K562 (cell line): Measurements from ENCODE around the gene EIF4EBP2.

Experiments used
- DPF2 ChIP-seq: fragments of 450-650 bp; IDR thresholded peaks from 2 replicates; pipeline ENCODE4 v1.6.1; 2016
- ESRRA ChIP-seq: fragments of 450-650 bp; IDR thresholded peaks from 2 replicates; pipeline ENCODE4 v1.6.1; 2014; ENCODE audit warnings: low read depth, mild to moderate bottlenecking, moderate library complexity, borderline replicate concordance
- GABPA ChIP-seq: fragments of 200-800 bp; sonication (Bioruptor generic); conservative IDR thresholded peaks from 2 replicates; pipeline ENCODE4 v1.6.1; 2016; ENCODE audit warnings: low read depth, missing genetic modification characterization, missing compliant biosample characterization
- HDAC8 ChIP-seq: fragments of 450-650 bp; IDR thresholded peaks from 2 replicates; pipeline ENCODE4 v1.6.1; 2016; ENCODE audit warnings: mild to moderate bottlenecking, missing genetic modification characterization, moderate library complexity, missing compliant biosample characterization
- MTA1 ChIP-seq: fragments of 450-650 bp; IDR thresholded peaks from 2 replicates; pipeline ENCODE4 v1.6.1; 2017; ENCODE audit warnings: borderline replicate concordance
- NCOA6 ChIP-seq: fragments of 450-650 bp; IDR thresholded peaks from 2 replicates; pipeline ENCODE4 v1.6.1; 2017; ENCODE audit warnings: mild to moderate bottlenecking
- SMARCA4 ChIP-seq: fragments of 450-650 bp; IDR thresholded peaks from 2 replicates; pipeline ENCODE4 v1.6.1; 2016
- SMC3 ChIP-seq: conservative IDR thresholded peaks from 2 replicates; pipeline ENCODE4 v1.6.1; 2011; ENCODE audit warnings: low read depth, low read length, improper control_type of control experiment; ENCODE audit not compliant: insufficient read depth
- SREBF2 ChIP-seq: sonication (generic); formaldehyde crosslinking; IDR thresholded peaks from 2 replicates; pipeline ENCODE4 v1.4.0; 2020; ENCODE audit warnings: mild to moderate bottlenecking, missing genetic modification reagents
- TAF1 ChIP-seq: IDR thresholded peaks from 2 replicates; pipeline ENCODE4 v1.6.1; 2011; ENCODE audit warnings: mild to moderate bottlenecking, low read length, moderate library complexity; ENCODE audit not compliant: insufficient read depth, control insufficient read depth, severe bottlenecking; ENCODE audit errors: extremely low read depth
- TEAD2 ChIP-seq: fragments of 450-650 bp; IDR thresholded peaks from 2 replicates; pipeline ENCODE4 v1.6.1; 2016; ENCODE audit warnings: missing genetic modification characterization, control low read depth, missing compliant biosample characterization
- ZNF134 ChIP-seq: fragments of 250-450 bp; sonication (Bioruptor Pico); conservative IDR thresholded peaks from 2 replicates; pipeline ENCODE4 v1.4.0; 2020

GRCh38 chr10:70441161-70441894, 37.4 kb downstream of the EIF4EBP2 start, which contains the start of gene NODAL:
- TF ChIP-seq HDAC8 = no peak
- TF ChIP-seq GABPA (tag) = no peak
- no peak for TF ChIP-seq SMC3
- TF ChIP-seq DPF2 = no peak
- no peak for TF ChIP-seq ZNF134
- TF ChIP-seq SMARCA4 = no peak
- no peak for TF ChIP-seq MTA1
- no peak for TF ChIP-seq TAF1
- no peak for TF ChIP-seq SREBF2 (CRISPR knock-in tag)
- no peak for TF ChIP-seq NCOA6
- no peak for TF ChIP-seq TEAD2 (tag)
- no peak for TF ChIP-seq ESRRA
